H9 (cell line): ENCODE results near the gene FDX1. TPM values are rescaled to one million over a fixed set of nuclear protein-coding genes. Genes with fewer than 3 reads are reported as not detected.
"Not testable (repeated sequence)": the region's sequence is repeated elsewhere in the genome, so short reads cannot be mapped to it uniquely, and the experiment has no call there.

Source experiments
- DNase-seq: peaks from one replicate; pipeline ENCODE4 v3.0.0-alpha.2; 2017
- H2AFZ ChIP-seq: one replicate; pipeline ENCODE4 v1.6.1; 2013; ENCODE audit warnings: mild to moderate bottlenecking, low read length, control low read depth, moderate library complexity
- H2AK5ac ChIP-seq: 2 replicates; pipeline ENCODE4 v1.6.1; 2013; ENCODE audit warnings: low read length, control low read depth, mixed read lengths; ENCODE audit not compliant: insufficient read length
- H2BK120ac ChIP-seq: one replicate; pipeline ENCODE4 v1.6.1; 2013; ENCODE audit warnings: low read depth, mild to moderate bottlenecking, low read length, control low read depth, inconsistent platforms; ENCODE audit not compliant: poor library complexity, severe bottlenecking
- H2BK12ac ChIP-seq: 2 replicates; pipeline ENCODE4 v1.6.1; 2013; ENCODE audit warnings: low read length, control low read depth, mixed read lengths, low read depth; ENCODE audit not compliant: insufficient read length
- H2BK15ac ChIP-seq: 2 replicates; pipeline ENCODE4 v1.6.1; 2013; ENCODE audit warnings: low read depth, low read length, control low read depth
- H2BK20ac ChIP-seq: one replicate; pipeline ENCODE4 v1.6.1; 2013; ENCODE audit warnings: low read depth, mild to moderate bottlenecking, low read length, control low read depth, inconsistent platforms; ENCODE audit not compliant: poor library complexity, severe bottlenecking
- H2BK5ac ChIP-seq: 2 replicates; pipeline ENCODE4 v1.6.1; 2013; ENCODE audit warnings: low read length, control low read depth, mixed read lengths; ENCODE audit not compliant: insufficient read length
- H3K14ac ChIP-seq: 2 replicates; pipeline ENCODE4 v1.6.1; 2013; ENCODE audit warnings: low read length, control low read depth; ENCODE audit not compliant: insufficient read depth
- H3K18ac ChIP-seq: 2 replicates; pipeline ENCODE4 v1.6.1; 2013; ENCODE audit warnings: low read depth, mild to moderate bottlenecking, mixed read lengths, low read length, control low read depth; ENCODE audit not compliant: insufficient read length
- H3K23ac ChIP-seq: 2 replicates; pipeline ENCODE4 v1.6.1; 2013; ENCODE audit warnings: low read length, control low read depth, mixed read lengths, low read depth; ENCODE audit not compliant: insufficient read length
- H3K23me2 ChIP-seq: 2 replicates; pipeline ENCODE4 v1.6.1; 2013; ENCODE audit warnings: low read depth, mild to moderate bottlenecking, mixed read lengths, low read length, control low read depth; ENCODE audit not compliant: insufficient read length, poor library complexity, severe bottlenecking
- H3K27ac ChIP-seq: 2 replicates; pipeline ENCODE4 v1.5.1; 2013; ENCODE audit warnings: low read length, control low read depth, mixed read lengths, low read depth; ENCODE audit not compliant: insufficient read length
- H3K27me3 ChIP-seq: 2 replicates; pipeline ENCODE4 v1.6.1; 2013; ENCODE audit warnings: low read length, control low read depth, inconsistent platforms; ENCODE audit not compliant: insufficient read depth
- H3K4ac ChIP-seq: 2 replicates; pipeline ENCODE4 v1.6.1; 2013; ENCODE audit warnings: low read depth, mild to moderate bottlenecking, control low read depth, inconsistent platforms, low read length, moderate library complexity
- H3K4me1 ChIP-seq: 2 replicates; pipeline ENCODE4 v1.6.1; 2013; ENCODE audit warnings: low read length, control low read depth, inconsistent platforms; ENCODE audit not compliant: insufficient read depth
- H3K4me2 ChIP-seq: 2 replicates; pipeline ENCODE4 v1.6.1; 2013; ENCODE audit warnings: low read length, control low read depth, mixed read lengths; ENCODE audit not compliant: insufficient read length, insufficient read depth
- H3K56ac ChIP-seq: 2 replicates; pipeline ENCODE4 v1.6.1; 2013; ENCODE audit warnings: low read depth, mild to moderate bottlenecking, mixed read lengths, low read length, control low read depth; ENCODE audit not compliant: insufficient read length
- H3K79me1 ChIP-seq: 2 replicates; pipeline ENCODE4 v1.6.1; 2013; ENCODE audit warnings: low read depth, mild to moderate bottlenecking, moderate library complexity, low read length, control low read depth, inconsistent platforms; ENCODE audit not compliant: insufficient read depth, poor library complexity, severe bottlenecking
- H3K79me2 ChIP-seq: 2 replicates; pipeline ENCODE4 v1.6.1; 2013; ENCODE audit warnings: low read length, control low read depth, inconsistent platforms; ENCODE audit not compliant: insufficient read depth
- H3K9ac ChIP-seq: 2 replicates; pipeline ENCODE4 v1.6.1; 2013; ENCODE audit warnings: low read length, control low read depth, mixed read lengths; ENCODE audit not compliant: insufficient read length; ENCODE audit errors: extremely low read depth
- H3K9me3 ChIP-seq: one replicate; pipeline ENCODE4 v1.6.1; 2013; ENCODE audit warnings: low read depth, low read length, inconsistent platforms; ENCODE audit not compliant: control insufficient read depth
- H3T11ph ChIP-seq: one replicate; pipeline ENCODE4 v1.6.1; 2013; ENCODE audit warnings: mild to moderate bottlenecking, low read length, control low read depth, inconsistent platforms
- H4K20me1 ChIP-seq: one replicate; pipeline ENCODE4 v1.6.1; 2013; ENCODE audit not compliant: control insufficient read depth, insufficient read length, insufficient read depth
- H4K5ac ChIP-seq: 2 replicates; pipeline ENCODE4 v1.6.1; 2013; ENCODE audit warnings: low read depth, mild to moderate bottlenecking, mixed read lengths, low read length, control low read depth; ENCODE audit not compliant: insufficient read length
- H4K8ac ChIP-seq: replicated peaks from 2 replicates; pipeline ENCODE4 v1.6.1; 2013; ENCODE audit warnings: low read length, control low read depth, mixed read lengths, low read depth; ENCODE audit not compliant: insufficient read length
- H4K91ac ChIP-seq: 2 replicates; pipeline ENCODE4 v1.6.1; 2013; ENCODE audit warnings: low read depth, mild to moderate bottlenecking, moderate library complexity, mixed read lengths, low read length, control low read depth; ENCODE audit not compliant: insufficient read length
- H3K27ac Mint-ChIP-seq, 3 experiments: 2 replicates in 2 of 3; 3 replicates in 1 of 3; pipeline ENCODE4 v1.8.0; 2020 to 2021; ENCODE audit warnings: mixed read lengths in 3 of 3, mild to moderate bottlenecking in 1 of 3, moderate library complexity in 1 of 3
- H3K27me3 Mint-ChIP-seq: 2 replicates; pipeline ENCODE4 v1.8.0; 2021; ENCODE audit warnings: low read depth, mild to moderate bottlenecking, moderate library complexity, mixed read lengths
- H3K36me3 Mint-ChIP-seq, 3 experiments: 2 replicates in 2 of 3; 3 replicates in 1 of 3; pipeline ENCODE4 v1.8.0; 2020 to 2021; ENCODE audit warnings: low read depth in 3 of 3, mixed read lengths in 3 of 3; ENCODE audit not compliant: insufficient read depth in 1 of 3
- H3K4me1 Mint-ChIP-seq, 2 experiments: 2 replicates each; pipeline ENCODE4 v1.8.0; 2020; ENCODE audit warnings: mixed read lengths in 2 of 2
- H3K4me3 Mint-ChIP-seq, 2 experiments: 2 replicates in 1 of 2; 3 replicates in 1 of 2; pipeline ENCODE4 v1.8.0; 2020 to 2021; ENCODE audit warnings: mild to moderate bottlenecking in 2 of 2, mixed read lengths in 2 of 2, moderate library complexity in 1 of 2
- H3K9me3 Mint-ChIP-seq, 2 experiments: 2 replicates in 1 of 2; 3 replicates in 1 of 2; pipeline ENCODE4 v1.8.0; 2020; ENCODE audit warnings: mild to moderate bottlenecking in 2 of 2, mixed read lengths in 2 of 2, moderate library complexity in 1 of 2
- WGBS: extraction: QIAGEN DNeasy Blood & Tissue Kit; methylation state at CpG from one replicate; pipeline ENCODE4 v1.1.7; 2013; ENCODE audit warnings: missing lambda C conversion rate, low lambda C conversion rate, mixed read lengths; ENCODE audit not compliant: insufficient read length; ENCODE audit errors: extremely low coverage; 5-methylcytosine and 5-hydroxymethylcytosine counted together
- total RNA-seq: library from RNA; stranded (reverse); gene quantifications from 2 replicates; pipeline ENCODE4 v1.2.1, GENCODE V29; 2021

FDX1 gene
- total RNA-seq, 1 experiment from 2014 or later: 10.1 TPM

DNA sequence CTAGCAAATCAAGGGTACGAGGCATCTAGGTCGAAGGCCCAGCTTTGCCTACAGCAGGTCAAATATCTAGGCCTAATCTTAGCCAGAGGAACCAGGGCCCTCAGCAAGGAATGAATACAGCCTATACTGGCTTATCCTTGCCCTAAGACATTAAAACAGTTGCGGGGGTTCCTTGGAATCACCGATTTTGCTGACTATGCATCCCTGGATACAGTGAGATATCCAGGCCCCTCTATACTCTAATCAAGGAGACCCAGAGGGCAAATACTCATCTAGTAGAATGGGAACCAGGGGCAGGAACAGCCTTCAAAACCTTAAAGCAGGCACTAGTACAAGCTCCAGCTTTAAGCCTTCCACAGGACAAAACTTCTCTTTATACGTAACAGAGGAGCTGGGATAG is 26.2 kb upstream of the FDX1 start:
- not testable (repeated sequence) for H2BK5ac ChIP-seq, H3K27me3 Mint-ChIP-seq, H3K79me2 ChIP-seq, H3K79me1 ChIP-seq, H3K56ac ChIP-seq, H2BK120ac ChIP-seq, H3K23me2 ChIP-seq, H3T11ph ChIP-seq, H3K14ac ChIP-seq, H3K4ac ChIP-seq, H3K4me2 ChIP-seq, H4K8ac ChIP-seq, DNase-seq, H3K27ac Mint-ChIP-seq, H4K20me1 ChIP-seq, H3K23ac ChIP-seq, H3K36me3 Mint-ChIP-seq, H3K27ac ChIP-seq, H2AFZ ChIP-seq, H3K4me3 Mint-ChIP-seq, H3K18ac ChIP-seq, H4K91ac ChIP-seq, H3K27me3 ChIP-seq, H2AK5ac ChIP-seq, H2BK12ac ChIP-seq, H2BK20ac ChIP-seq, H3K4me1 ChIP-seq, H3K9me3 ChIP-seq, H4K5ac ChIP-seq, H3K9ac ChIP-seq, H2BK15ac ChIP-seq
- WGBS: no CpG with 5 or more reads among the region's 5 CpGs
- Mint-ChIP-seq H3K4me1 (peaks cover 9 to 15% of the 10 kb centered on the region in 2 experiments), H3K9me3 (peaks cover 18 to 21% of the 10 kb centered on the region in 2 experiments)

- not testable (repeated sequence) for H3K27ac ChIP-seq, H2BK5ac ChIP-seq, H2BK12ac ChIP-seq, H3K4me3 Mint-ChIP-seq, H2BK15ac ChIP-seq, H3T11ph ChIP-seq, H3K4me2 ChIP-seq, H3K79me2 ChIP-seq, H3K4me1 ChIP-seq, H2BK20ac ChIP-seq, H4K8ac ChIP-seq, H2BK120ac ChIP-seq, H4K91ac ChIP-seq, H3K36me3 Mint-ChIP-seq, DNase-seq, H3K79me1 ChIP-seq, H2AK5ac ChIP-seq, H3K23ac ChIP-seq, H3K18ac ChIP-seq, H3K27me3 Mint-ChIP-seq, H3K14ac ChIP-seq, H3K4ac ChIP-seq, H4K20me1 ChIP-seq, H4K5ac ChIP-seq, H3K4me1 Mint-ChIP-seq, H3K27ac Mint-ChIP-seq, H3K27me3 ChIP-seq, H3K23me2 ChIP-seq, H3K9me3 ChIP-seq, H2AFZ ChIP-seq, H3K56ac ChIP-seq, H3K9ac ChIP-seq
- H3K9me3 Mint-ChIP-seq: peaks cover 18 to 21% of the 10 kb centered on the region in 2 experiments
- no CpG with 5 or more reads among the region's 4 CpGs for WGBS
Measured at GRCh38 chr11:110405636-110406035, 24.1 kb upstream of the FDX1 start.
